GM23338 (cell line): ENCODE results near the gene KCTD14. TPM values are rescaled to one million over a fixed set of nuclear protein-coding genes. Genes with fewer than 3 reads are reported as not detected.

Experiments
- ATAC-seq: fragments of 200-7000 bp; cut with Tn5 transposase; 3 replicates; pipeline ENCODE4 v1.9.1; 2020
- DNase-seq: peaks from one replicate; pipeline ENCODE4 v3.0.0-alpha.2; 2015; ENCODE audit warnings: low spot score
- H2AFZ ChIP-seq: fragments of 200-600 bp; sonication (generic); 2 replicates; pipeline ENCODE4 v1.8.0; 2016; ENCODE audit warnings: antibody characterized with exemption, mild to moderate bottlenecking, moderate library complexity
- H3F3A ChIP-seq: fragments of 200-600 bp; sonication (generic); replicated peaks from 2 replicates; pipeline ENCODE4 v1.8.0; 2017; ENCODE audit warnings: antibody characterized with exemption, mixed run types, low read depth
- H3K27ac ChIP-seq: fragments of 200-600 bp; sonication (generic); 2 replicates; pipeline ENCODE4 v1.6.1; 2016; ENCODE audit warnings: low read depth
- H3K27me3 ChIP-seq: fragments of 200-600 bp; sonication (generic); 2 replicates; pipeline ENCODE4 v1.8.0; 2016; ENCODE audit warnings: mild to moderate bottlenecking, mixed run types, moderate library complexity; ENCODE audit not compliant: insufficient read depth
- H3K36me3 ChIP-seq: fragments of 200-600 bp; sonication (generic); 2 replicates; pipeline ENCODE4 v1.8.0; 2016; ENCODE audit warnings: mild to moderate bottlenecking; ENCODE audit not compliant: insufficient read depth
- H3K4me1 ChIP-seq: fragments of 200-600 bp; sonication (generic); 2 replicates; pipeline ENCODE4 v1.8.0; 2016; ENCODE audit warnings: mild to moderate bottlenecking, moderate library complexity; ENCODE audit not compliant: insufficient read depth
- H3K4me2 ChIP-seq: fragments of 200-600 bp; sonication (generic); 2 replicates; pipeline ENCODE4 v1.7.1; 2017; ENCODE audit warnings: mixed run types
- H3K4me3 ChIP-seq: fragments of 200-600 bp; sonication (generic); 2 replicates; pipeline ENCODE4 v1.6.1; 2016; ENCODE audit warnings: mixed run types
- H3K79me2 ChIP-seq: fragments of 200-600 bp; sonication (generic); replicated peaks from 2 replicates; pipeline ENCODE4 v1.8.0; 2017; ENCODE audit warnings: mild to moderate bottlenecking; ENCODE audit not compliant: insufficient read depth
- H3K9me2 ChIP-seq: fragments of 200-600 bp; sonication (generic); 2 replicates; pipeline ENCODE4 v1.8.0; 2017; ENCODE audit not compliant: insufficient read depth
- H4K20me1 ChIP-seq: fragments of 200-600 bp; sonication (generic); replicated peaks from 2 replicates; pipeline ENCODE4 v1.8.0; 2017; ENCODE audit warnings: mild to moderate bottlenecking; ENCODE audit not compliant: insufficient read depth
- H3K27ac Mint-ChIP-seq: 2 replicates; pipeline ENCODE4 v1.8.0; 2020; ENCODE audit warnings: inconsistent platforms, mild to moderate bottlenecking, moderate library complexity, mixed read lengths
- H3K27me3 Mint-ChIP-seq: 3 replicates; pipeline ENCODE4 v1.8.0; 2022; ENCODE audit warnings: low read depth, mild to moderate bottlenecking, moderate library complexity, mixed read lengths, inconsistent platforms; ENCODE audit not compliant: insufficient read depth, poor library complexity
- H3K36me3 Mint-ChIP-seq: 3 replicates; pipeline ENCODE4 v1.8.0; 2021; ENCODE audit warnings: low read depth, mild to moderate bottlenecking, inconsistent platforms, moderate library complexity, mixed read lengths
- H3K4me1 Mint-ChIP-seq: 3 replicates; pipeline ENCODE4 v1.8.0; 2020; ENCODE audit warnings: mild to moderate bottlenecking, inconsistent platforms, mixed read lengths
- H3K4me3 Mint-ChIP-seq: 3 replicates; pipeline ENCODE4 v1.8.0; 2021; ENCODE audit warnings: moderate library complexity, mild to moderate bottlenecking, inconsistent platforms, mixed read lengths
- H3K9me3 Mint-ChIP-seq: 3 replicates; pipeline ENCODE4 v1.8.0; 2020; ENCODE audit warnings: moderate library complexity, mild to moderate bottlenecking, inconsistent platforms, mixed read lengths
- CREB1 ChIP-seq: fragments of 250-450 bp; sonication (Bioruptor Pico); IDR thresholded peaks from 2 replicates; pipeline ENCODE4 v1.5.0; 2020; ENCODE audit warnings: low read depth, mild to moderate bottlenecking, moderate library complexity
- ETS1 ChIP-seq: IDR thresholded peaks from 2 replicates; pipeline ENCODE4 v1.6.1; 2016; ENCODE audit warnings: antibody characterized with exemption
- JUNB ChIP-seq: IDR thresholded peaks from one replicate; pipeline ENCODE4 v1.6.1; 2016; ENCODE audit warnings: antibody characterized with exemption; ENCODE audit not compliant: unreplicated experiment
- POLR2AphosphoS5 ChIP-seq: IDR thresholded peaks from 2 replicates; pipeline ENCODE4 v1.6.1; 2016; ENCODE audit warnings: antibody characterized with exemption, low read depth
- ZNF114 ChIP-seq: fragments of 250-450 bp; sonication (Bioruptor Pico); IDR thresholded peaks from 2 replicates; pipeline ENCODE4 v1.5.0; 2020; ENCODE audit warnings: mild to moderate bottlenecking, moderate library complexity
- polyA plus RNA-seq: library from polyadenylated mRNA; unstranded; fragments of >200 nt; fragmentation: Nextera tagmentation; extraction: Ambion mirVana; gene quantifications from 2 replicates; pipeline ENCODE4 v1.2.1, GENCODE V29; 2016
- total RNA-seq: library from RNA; depleted of rRNA; stranded (reverse); fragments of >200 nt; shearing (Covaris generic); gene quantifications from 2 replicates; pipeline ENCODE4 v1.2.3, GENCODE V29; 2014
- TF ChIP-seq, protein P1 (sequence below): IDR thresholded peaks from one replicate; pipeline ENCODE4 v1.6.1; 2018; ENCODE audit warnings: antibody characterized with exemption; ENCODE audit not compliant: unreplicated experiment

KCTD14 gene
- total and polyA plus RNA-seq, 2 experiments from 2014 or later: 5.9 to 19.1 TPM

DNA sequence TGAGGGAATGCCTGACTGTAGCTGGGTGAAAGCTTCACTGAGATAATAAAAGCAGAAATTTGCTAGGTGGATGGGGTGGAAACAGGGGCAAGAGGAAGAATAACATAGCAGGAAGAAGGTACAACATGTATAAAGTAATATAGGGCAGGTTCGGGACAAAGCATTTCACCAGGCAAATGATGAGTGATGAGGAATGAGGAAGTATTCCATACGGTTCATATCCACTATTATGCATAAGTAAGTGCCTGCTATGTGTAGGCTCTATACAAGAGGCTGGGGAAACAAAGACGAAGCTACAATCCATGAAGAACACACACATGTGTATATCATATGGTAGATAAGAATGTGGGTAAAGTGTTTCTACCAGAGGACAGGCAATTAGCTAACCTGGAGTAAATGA is 48.6 kb upstream of the KCTD14 start (continued):
- TF ChIP-seq JUNB: no peak

- no peaks in the 10 kb centered on the region for H3K9me2 ChIP-seq
- no peak overlapping the region for H3K27ac ChIP-seq
- H3K27me3 ChIP-seq: no peaks in the 10 kb centered on the region
- H3K36me3 ChIP-seq: peaks cover 7% of the 10 kb centered on the region; the same call in 1 of the 2 replicates
- Mint-ChIP-seq H3K4me3 (no peak overlapping the region), H3K36me3 (peaks cover 37% of the 10 kb centered on the region), H3K27ac (no peak overlapping the region), H3K4me1 (no peaks in the 10 kb centered on the region), H3K27me3 (no peaks in the 10 kb centered on the region), H3K9me3 (no peaks in the 10 kb centered on the region)
- no peaks in the 10 kb centered on the region; the same call in 1 of the 2 replicates for H3F3A ChIP-seq
- H2AFZ ChIP-seq: no peak overlapping the region
- H3K4me1 ChIP-seq: no peaks in the 10 kb centered on the region
- no peak overlapping the region for H3K4me2 ChIP-seq
- H3K4me3 ChIP-seq: no peak overlapping the region
- no peak for TF ChIP-seq POLR2AphosphoS5
- TF ChIP-seq, protein P1, sequence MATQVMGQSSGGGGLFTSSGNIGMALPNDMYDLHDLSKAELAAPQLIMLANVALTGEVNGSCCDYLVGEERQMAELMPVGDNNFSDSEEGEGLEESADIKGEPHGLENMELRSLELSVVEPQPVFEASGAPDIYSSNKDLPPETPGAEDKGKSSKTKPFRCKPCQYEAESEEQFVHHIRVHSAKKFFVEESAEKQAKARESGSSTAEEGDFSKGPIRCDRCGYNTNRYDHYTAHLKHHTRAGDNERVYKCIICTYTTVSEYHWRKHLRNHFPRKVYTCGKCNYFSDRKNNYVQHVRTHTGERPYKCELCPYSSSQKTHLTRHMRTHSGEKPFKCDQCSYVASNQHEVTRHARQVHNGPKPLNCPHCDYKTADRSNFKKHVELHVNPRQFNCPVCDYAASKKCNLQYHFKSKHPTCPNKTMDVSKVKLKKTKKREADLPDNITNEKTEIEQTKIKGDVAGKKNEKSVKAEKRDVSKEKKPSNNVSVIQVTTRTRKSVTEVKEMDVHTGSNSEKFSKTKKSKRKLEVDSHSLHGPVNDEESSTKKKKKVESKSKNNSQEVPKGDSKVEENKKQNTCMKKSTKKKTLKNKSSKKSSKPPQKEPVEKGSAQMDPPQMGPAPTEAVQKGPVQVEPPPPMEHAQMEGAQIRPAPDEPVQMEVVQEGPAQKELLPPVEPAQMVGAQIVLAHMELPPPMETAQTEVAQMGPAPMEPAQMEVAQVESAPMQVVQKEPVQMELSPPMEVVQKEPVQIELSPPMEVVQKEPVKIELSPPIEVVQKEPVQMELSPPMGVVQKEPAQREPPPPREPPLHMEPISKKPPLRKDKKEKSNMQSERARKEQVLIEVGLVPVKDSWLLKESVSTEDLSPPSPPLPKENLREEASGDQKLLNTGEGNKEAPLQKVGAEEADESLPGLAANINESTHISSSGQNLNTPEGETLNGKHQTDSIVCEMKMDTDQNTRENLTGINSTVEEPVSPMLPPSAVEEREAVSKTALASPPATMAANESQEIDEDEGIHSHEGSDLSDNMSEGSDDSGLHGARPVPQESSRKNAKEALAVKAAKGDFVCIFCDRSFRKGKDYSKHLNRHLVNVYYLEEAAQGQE: no peak
- ATAC-seq: no peak
- H4K20me1 ChIP-seq: peaks cover 10% of the 10 kb centered on the region
- peaks cover 27% of the 10 kb centered on the region for H3K79me2 ChIP-seq
- DNase-seq: no peak
Observed at GRCh38 chr11:78070621-78071020, 47.5 kb upstream of the KCTD14 start.

- H3K36me3 Mint-ChIP-seq: peaks cover 37% of the 10 kb centered on the region
Observed at GRCh38 chr11:78069465-78069864, 46.4 kb upstream of the KCTD14 start.

More at GRCh38 chr11:78069465-78069864, 46.4 kb upstream of the KCTD14 start:
- Histone ChIP-seq H3K4me3 (no peak overlapping the region), H3K4me1 (no peaks in the 10 kb centered on the region), H3K36me3 (peaks cover 7% of the 10 kb centered on the region; the same call in 1 of the 2 replicates), H3K9me2 (no peaks in the 10 kb centered on the region), H3K27me3 (no peaks in the 10 kb centered on the region), H3K27ac (no peak overlapping the region), H3F3A (no peaks in the 10 kb centered on the region; the same call in 1 of the 2 replicates), H3K79me2 (peaks cover 16% of the 10 kb centered on the region), H2AFZ (no peak overlapping the region), H4K20me1 (peaks cover 4% of the 10 kb centered on the region), H3K4me2 (no peak overlapping the region)
- H3K4me3 Mint-ChIP-seq: no peak overlapping the region
- DNase-seq (no peak), ATAC-seq (no peak)
- no peaks in the 10 kb centered on the region for H3K9me3 Mint-ChIP-seq
- no peak overlapping the region for H3K27ac Mint-ChIP-seq
- TF ChIP-seq CREB1 (CRISPR knock-in tag) (no peak), ZNF114 (no peak), ETS1 (no peak)
- no peaks in the 10 kb centered on the region for H3K4me1 Mint-ChIP-seq
- H3K27me3 Mint-ChIP-seq: no peaks in the 10 kb centered on the region
